ENCODE data around the gene FDCSP. TPM values are rescaled to one million over a fixed set of nuclear protein-coding genes. Genes with fewer than 3 reads are reported as not detected.

FDCSP gene
- polyA plus RNA-seq = not detected in 2 replicates
- polyA minus RNA-seq = not detected in 2 replicates

- Histone ChIP-seq H3K9me2 (ENCODE audit: insufficient read depth, low read length) (no peaks in the 10 kb centered on the region), H3K9ac (ENCODE audit: low read length) (no peak within 1 kb of the TSS), H4K20me1 (ENCODE audit: insufficient read depth) (no peaks in the 10 kb centered on the region), H2AFZ (ENCODE audit: low read depth, low read length) (no peak within 1 kb of the TSS), H3K4me2 (ENCODE audit: low read length) (no peak within 1 kb of the TSS), H3K27me3 (ENCODE audit: insufficient read depth, low read depth, low read length) (no peaks in the 10 kb centered on the region), H3K4me3 (ENCODE audit: low read length) (no peak within 1 kb of the TSS), H3F3A (ENCODE audit: insufficient read depth, low read length, poor library complexity, severe bottlenecking) (no peaks in the 10 kb centered on the region), H3K79me2 (replicated peaks; ENCODE audit: insufficient read depth, low read length) (no peaks in the 10 kb centered on the region), H3K36me3 (ENCODE audit: insufficient read depth, low read length) (no peaks in the 10 kb centered on the region), H3K9me3 (ENCODE audit: low read length) (no peaks in the 10 kb centered on the region), H3K27ac (ENCODE audit: low read length) (no peak within 1 kb of the TSS)
- TF ChIP-seq SMC3 (conservative IDR thresholded peaks at IDR 0.05; ENCODE audit: poor library complexity) (no peak), EZH2 (IDR thresholded peaks at IDR 0.05; ENCODE audit: borderline replicate concordance, insufficient read depth, low read length, poor library complexity, severe bottlenecking) (no peak), REST (IDR thresholded peaks at IDR 0.05; ENCODE audit: borderline replicate concordance) (no peak), CTCF (IDR thresholded peaks at IDR 0.05; ENCODE audit: poor library complexity, severe bottlenecking) (no peak), RAD21 (conservative IDR thresholded peaks at IDR 0.05) (no peak), MXI1 (conservative IDR thresholded peaks at IDR 0.05; ENCODE audit: poor library complexity, severe bottlenecking) (no peak), EP300 (conservative IDR thresholded peaks at IDR 0.05; ENCODE audit: poor library complexity, severe bottlenecking) (no peak), TAF1 (IDR thresholded peaks at IDR 0.05; ENCODE audit: low read depth) (no peak), POLR2AphosphoS5 (IDR thresholded peaks at IDR 0.05) (no peak)
Observed at GRCh38 chr4:70225824-70226223, at the start of gene FDCSP. FDCSP (plus strand) TSS chr4:70226124; CDS start chr4:70231195, 5,071 bp downstream.

- H3K36me3 ChIP-seq (ENCODE audit: insufficient read depth, low read length) = no peaks in the 10 kb centered on the region
- H3K27me3 ChIP-seq (ENCODE audit: insufficient read depth, low read depth, low read length) = no peaks in the 10 kb centered on the region
- H3K27ac ChIP-seq (ENCODE audit: low read length) = no peak overlapping the region
- no peak for TF ChIP-seq MXI1 (conservative IDR thresholded peaks at IDR 0.05; ENCODE audit: poor library complexity, severe bottlenecking)
- no peak for TF ChIP-seq TAF1 (IDR thresholded peaks at IDR 0.05; ENCODE audit: low read depth)
- no peak for TF ChIP-seq RAD21 (conservative IDR thresholded peaks at IDR 0.05)
- no peak for TF ChIP-seq SMC3 (conservative IDR thresholded peaks at IDR 0.05; ENCODE audit: poor library complexity)
- no peak for TF ChIP-seq EZH2 (IDR thresholded peaks at IDR 0.05; ENCODE audit: borderline replicate concordance, insufficient read depth, low read length, poor library complexity, severe bottlenecking)
- TF ChIP-seq EP300 (conservative IDR thresholded peaks at IDR 0.05; ENCODE audit: poor library complexity, severe bottlenecking) = no peak
- TF ChIP-seq CTCF (IDR thresholded peaks at IDR 0.05; ENCODE audit: poor library complexity, severe bottlenecking) = no peak
- TF ChIP-seq REST (IDR thresholded peaks at IDR 0.05; ENCODE audit: borderline replicate concordance) = no peak
- no peak for TF ChIP-seq POLR2AphosphoS5 (IDR thresholded peaks at IDR 0.05)
- no peak overlapping the region for H3K4me3 ChIP-seq (ENCODE audit: low read length)
- no peak overlapping the region for H2AFZ ChIP-seq (ENCODE audit: low read depth, low read length)
- no peaks in the 10 kb centered on the region for H3K9me3 ChIP-seq (ENCODE audit: low read length)
- H3K9ac ChIP-seq (ENCODE audit: low read length) = no peak overlapping the region
- no peaks in the 10 kb centered on the region for H3K9me2 ChIP-seq (ENCODE audit: insufficient read depth, low read length)
- H3K79me2 ChIP-seq (replicated peaks; ENCODE audit: insufficient read depth, low read length) = no peaks in the 10 kb centered on the region
- H3F3A ChIP-seq (ENCODE audit: insufficient read depth, low read length, poor library complexity, severe bottlenecking) = no peaks in the 10 kb centered on the region
- no peaks in the 10 kb centered on the region for H4K20me1 ChIP-seq (ENCODE audit: insufficient read depth)
- no peak overlapping the region for H3K4me2 ChIP-seq (ENCODE audit: low read length)
Observed at GRCh38 chr4:70177090-70177489, 48.8 kb upstream of the FDCSP start.
